ENCODE results near the gene COL11A2. TPM values are rescaled to one million over a fixed set of nuclear protein-coding genes. Genes with fewer than 3 reads are reported as not detected.

COL11A2 gene
- total and polyA plus RNA-seq, 2 of the 13 experiments (the other 11 are each of a cell fraction or from before 2014, with no cell fraction given): 0.55 TPM

GRCh38 chr6:33123732-33124524 is 68.3 kb downstream of the COL11A2 start (continued):
- TF ChIP-seq ZNF280D (CRISPR knock-in tag; IDR thresholded peaks at IDR 0.05): no peak
- TF ChIP-seq RAD21 (CRISPR knock-in tag; IDR thresholded peaks at IDR 0.05): peak; percentile 66
- no peak for TF ChIP-seq ZFAT (CRISPR knock-in tag; conservative IDR thresholded peaks at IDR 0.05)
- 0 out of 2 replicates have a peak, but pooled peaks have one; percentile 28 for TF ChIP-seq ZNF362 (CRISPR knock-in tag; IDR thresholded peaks at IDR 0.05; ENCODE audit: borderline replicate concordance)
- TF ChIP-seq UBTF (CRISPR knock-in tag; IDR thresholded peaks at IDR 0.05): 0 out of 2 replicates have a peak, but pooled peaks have one; percentile 11
- TF ChIP-seq SIX1 (CRISPR knock-in tag; IDR thresholded peaks at IDR 0.05; ENCODE audit: borderline replicate concordance): 0 out of 2 replicates have a peak, but pooled peaks have one; percentile 21
- TF ChIP-seq E2F5 (CRISPR knock-in tag; conservative IDR thresholded peaks at IDR 0.05): 0 out of 2 replicates have a peak, but pooled peaks have one; percentile 29
- TF ChIP-seq MYC (CRISPR knock-in tag; IDR thresholded peaks at IDR 0.05; ENCODE audit: borderline replicate concordance): peak; percentile 58
- TF ChIP-seq CTCF (CRISPR knock-in tag; IDR thresholded peaks at IDR 0.05): peak; percentile 87
- 0 out of 2 replicates have a peak, but pooled peaks have one; percentile 33 for TF ChIP-seq ZNF430 (CRISPR knock-in tag; IDR thresholded peaks at IDR 0.05)
- TF ChIP-seq THRA (CRISPR knock-in tag; IDR thresholded peaks at IDR 0.05; ENCODE audit: borderline replicate concordance): 0 out of 2 replicates have a peak, but pooled peaks have one; percentile 18
- peak; percentile 59; the same call in 1 of the 2 replicates for TF ChIP-seq ZNF574 (CRISPR knock-in tag; IDR thresholded peaks at IDR 0.05)
- TF ChIP-seq STAG1 (CRISPR knock-in tag; IDR thresholded peaks at IDR 0.05): peak; percentile 83
